ENCODE data around the gene LRRC17.

- TF ChIP-seq CTCF (IDR thresholded peaks at IDR 0.05) (no peak), EP300 (IDR thresholded peaks at IDR 0.05) (no peak), POLR2AphosphoS5 (IDR thresholded peaks at IDR 0.05) (no peak)
Observed at GRCh38 chr7:102942181-102942866, 29.5 kb downstream of the LRRC17 start.

All from suprapubic skin (tissue), 4 donors.